Gastrocnemius medialis (tissue), 4 donors: ENCODE measurements around the gene NRG2. TPM values are rescaled to one million over a fixed set of nuclear protein-coding genes. Genes with fewer than 3 reads are reported as not detected.
A peak's percentile ranks its signal among the peaks of the same experiment; 100 is the strongest.

Source experiments
- ATAC-seq, 2 donors: fragments of 150-250 bp; one replicate each; pipeline ENCODE4 v1.9.1; 2016
- DNase-seq, 2 donors: peaks; one replicate each; pipeline ENCODE4 v3.0.0-alpha.2; 2019
- H3K27ac ChIP-seq, 4 donors: fragments of 200-600 bp; sonication (generic); 1 replicate in 1 of 4; 2 replicates in 3 of 4; pipeline ENCODE4 v1.5.1; 2016 to 2018; ENCODE audit warnings: mild to moderate bottlenecking in 2 of 4, moderate library complexity in 1 of 4
- H3K27me3 ChIP-seq, 3 donors: fragments of 200-600 bp; sonication (generic) in 2 of 3; 1 replicate in 1 of 3; 2 replicates in 2 of 3; pipeline versions ENCODE4 v1.5.1 to v1.6.0; 2016 to 2019; ENCODE audit warnings: mild to moderate bottlenecking in 1 of 3, moderate library complexity in 1 of 3
- H3K36me3 ChIP-seq, 2 donors: fragments of 200-600 bp; sonication (generic) in 1 of 2; one replicate each; pipeline ENCODE4 v1.5.1; 2017 to 2018
- H3K4me1 ChIP-seq, 2 donors: fragments of 200-600 bp; sonication (generic) in 1 of 2; one replicate each; pipeline ENCODE4 v1.5.1; 2016 to 2017; ENCODE audit warnings: mild to moderate bottlenecking in 2 of 2
- H3K4me3 ChIP-seq, 4 donors: fragments of 200-600 bp; sonication (generic) in 3 of 4; 1 replicate in 1 of 4; 2 replicates in 3 of 4; pipeline ENCODE4 v1.5.1; 2016 to 2019; ENCODE audit warnings: mild to moderate bottlenecking in 2 of 4
- H3K9me3 ChIP-seq, 3 donors: fragments of 200-600 bp; sonication (generic) in 2 of 3; 1 replicate in 1 of 3; 2 replicates in 2 of 3; pipeline ENCODE4 v1.5.1; 2016 to 2019
- POLR2A ChIP-seq, 2 donors: fragments of 450-650 bp; IDR thresholded peaks; one replicate each; pipeline ENCODE4 v1.6.1; 2017; ENCODE audit warnings: antibody characterized with exemption in 2 of 2, mild to moderate bottlenecking in 2 of 2, moderate library complexity in 2 of 2
- in situ Hi-C, 4 donors: fragments of 200-750 bp; cut with MboI; loops; one replicate each; pipeline versions ENCODE4 v1.15.0 to v1.8.0; 2017; ENCODE audit warnings: low sequenced_read_pairs in 4 of 4
- intact Hi-C: fragments of 100-400 bp; cut with DNase I; formaldehyde crosslinking; loops from one replicate; pipeline ENCODE4 v1.15.1; 2023; ENCODE audit warnings: low total_unique reads
- total RNA-seq, 4 donors: library from RNA; depleted of rRNA; stranded (reverse); fragments of >200 nt; gene quantifications; one replicate each; pipeline versions ENCODE4 v1.1.0 to v1.2.3, GENCODE V29; 2016
- TF ChIP-seq, protein P1 (sequence below), 5 experiments: fragments of 450-650 bp in 3 of 5; fragments of 200-600 bp in 2 of 5; sonication (generic) in 2 of 5; IDR thresholded peaks in 4 of 5; conservative IDR thresholded peaks in 1 of 5; 1 replicate in 4 of 5; 2 replicates in 1 of 5; pipeline ENCODE4 v1.5.1; 2016 to 2019; ENCODE audit warnings: antibody characterized with exemption in 5 of 5, mild to moderate bottlenecking in 3 of 5, moderate library complexity in 3 of 5

The NRG2 gene
- total RNA-seq, 4 donors from 2014 or later = 10.3 to 28.8 (median 20.0) TPM

DNA sequence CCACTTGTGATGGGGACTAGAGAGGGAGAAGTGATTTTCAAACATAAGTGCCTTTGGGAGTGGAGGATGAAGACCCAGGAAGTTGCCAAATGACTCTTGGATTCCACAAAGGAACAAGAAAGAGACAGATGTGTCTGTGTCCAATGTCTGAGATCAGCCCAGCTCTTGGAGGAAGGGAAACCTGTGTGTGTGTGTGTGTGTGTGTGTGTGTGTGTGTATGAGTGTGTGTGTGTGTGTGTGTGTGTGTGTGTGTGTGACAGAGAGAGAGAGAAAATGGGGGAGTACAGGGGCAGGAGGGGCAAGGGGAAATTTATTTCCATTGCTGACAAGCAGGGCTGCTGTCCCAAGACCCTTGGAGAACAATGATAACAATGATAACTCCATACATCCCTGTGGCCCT is 175.5 kb downstream of the NRG2 start:
- no peak for TF ChIP-seq POLR2A (IDR thresholded peaks at IDR 0.05)
- TF ChIP-seq, protein P1, sequence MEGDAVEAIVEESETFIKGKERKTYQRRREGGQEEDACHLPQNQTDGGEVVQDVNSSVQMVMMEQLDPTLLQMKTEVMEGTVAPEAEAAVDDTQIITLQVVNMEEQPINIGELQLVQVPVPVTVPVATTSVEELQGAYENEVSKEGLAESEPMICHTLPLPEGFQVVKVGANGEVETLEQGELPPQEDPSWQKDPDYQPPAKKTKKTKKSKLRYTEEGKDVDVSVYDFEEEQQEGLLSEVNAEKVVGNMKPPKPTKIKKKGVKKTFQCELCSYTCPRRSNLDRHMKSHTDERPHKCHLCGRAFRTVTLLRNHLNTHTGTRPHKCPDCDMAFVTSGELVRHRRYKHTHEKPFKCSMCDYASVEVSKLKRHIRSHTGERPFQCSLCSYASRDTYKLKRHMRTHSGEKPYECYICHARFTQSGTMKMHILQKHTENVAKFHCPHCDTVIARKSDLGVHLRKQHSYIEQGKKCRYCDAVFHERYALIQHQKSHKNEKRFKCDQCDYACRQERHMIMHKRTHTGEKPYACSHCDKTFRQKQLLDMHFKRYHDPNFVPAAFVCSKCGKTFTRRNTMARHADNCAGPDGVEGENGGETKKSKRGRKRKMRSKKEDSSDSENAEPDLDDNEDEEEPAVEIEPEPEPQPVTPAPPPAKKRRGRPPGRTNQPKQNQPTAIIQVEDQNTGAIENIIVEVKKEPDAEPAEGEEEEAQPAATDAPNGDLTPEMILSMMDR (IDR thresholded peaks at IDR 0.05 in 4 of 5, conservative IDR thresholded peaks at IDR 0.05 in 1 of 5) = no peak
- intact Hi-C loops = no loop called here
- no peak overlapping the region for H3K27ac ChIP-seq
- no peaks in the 10 kb centered on the region for H3K36me3 ChIP-seq
- H3K4me3 ChIP-seq = no peak overlapping the region
- H3K4me1 ChIP-seq = peaks cover 9 to 13% of the 10 kb centered on the region in 2 donors
- H3K9me3 ChIP-seq = no peaks in the 10 kb centered on the region
- no peaks in the 10 kb centered on the region for H3K27me3 ChIP-seq
- ATAC-seq = no peak
- DNase-seq = no peak
- in situ Hi-C loops = loop anchor here in 1 of 4 donors (25.0 kb wide), 1 partner anchor 95 kb away; no protein-coding TSS in a partner anchor

DNA sequence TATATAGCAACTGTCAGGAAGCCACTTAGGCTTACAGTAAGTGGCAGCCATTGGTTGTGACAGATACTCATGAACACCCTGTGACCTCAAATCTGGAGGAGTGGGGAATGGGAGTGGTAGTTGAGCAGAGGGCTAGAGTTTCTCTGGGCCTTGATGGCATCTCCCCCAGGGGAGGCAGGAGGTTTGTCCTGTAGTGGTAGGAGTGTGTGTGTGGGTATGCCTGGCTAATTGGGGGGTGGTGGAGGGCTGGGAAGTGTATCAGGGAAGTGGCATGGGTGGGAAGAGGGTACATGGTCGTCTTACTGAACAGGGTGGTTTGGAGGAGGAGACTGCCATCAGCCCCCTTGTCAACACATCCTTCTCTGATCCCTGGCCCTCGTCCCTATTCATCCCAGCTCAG is 176.0 kb downstream of the NRG2 start:
- Histone ChIP-seq H3K4me1 (peaks cover 9 to 13% of the 10 kb centered on the region in 2 donors), H3K27me3 (no peaks in the 10 kb centered on the region), H3K9me3 (no peaks in the 10 kb centered on the region), H3K4me3 (no peak overlapping the region), H3K27ac (no peak overlapping the region), H3K36me3 (no peaks in the 10 kb centered on the region)
- TF ChIP-seq, protein P1 (IDR thresholded peaks at IDR 0.05 in 4 of 5, conservative IDR thresholded peaks at IDR 0.05 in 1 of 5) = no peak
- TF ChIP-seq POLR2A (IDR thresholded peaks at IDR 0.05) = no peak
- DNase-seq = no peak
- no peak for ATAC-seq
- intact Hi-C loops (no loop called here), in situ Hi-C loops (loop anchor here in 1 of 4 donors (25.0 kb wide), 1 partner anchor 95 kb away; no protein-coding TSS in a partner anchor)

DNA sequence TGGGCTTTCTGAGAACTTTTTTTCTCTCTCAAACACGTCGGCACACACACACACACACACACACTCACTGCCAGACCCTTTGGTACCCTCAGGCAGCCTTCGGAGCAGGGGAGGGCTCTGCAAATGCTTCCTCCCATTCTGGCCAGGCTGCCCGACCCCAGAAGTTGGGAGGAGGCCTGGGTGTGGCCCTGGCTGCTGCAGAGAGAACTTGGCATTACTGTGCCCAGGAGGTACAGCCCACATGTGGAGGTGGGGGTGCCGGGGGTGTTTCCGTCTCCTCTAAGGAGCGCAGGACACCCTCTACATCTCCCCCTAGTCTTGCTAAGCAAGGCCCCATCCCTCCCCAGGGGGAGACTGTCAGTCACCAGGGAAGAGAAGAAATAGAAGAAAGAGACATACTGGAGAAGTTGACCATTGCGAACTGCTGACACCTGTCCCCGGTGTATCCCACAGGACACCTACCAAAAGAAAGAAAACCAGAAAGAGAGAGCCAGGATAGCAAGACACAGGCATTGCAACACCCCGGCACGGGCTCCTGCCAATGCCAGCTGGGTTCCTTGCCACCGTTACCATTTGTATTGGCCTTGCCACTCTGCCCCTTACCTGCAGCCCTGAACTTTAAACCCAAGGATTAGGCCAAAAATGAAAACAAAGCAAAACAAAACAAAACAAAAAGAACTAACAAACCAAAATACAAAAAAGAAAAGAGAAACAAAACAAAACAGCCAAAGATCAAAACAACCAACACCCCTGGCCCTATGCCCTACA is 178.2 kb downstream of the NRG2 start:
- in situ Hi-C loops (loop anchor here in 3 of 4 donors (5.0 to 25.0 kb wide), 2 partner anchors 78 to 97 kb away; no protein-coding TSS in a partner anchor), intact Hi-C loops (loop anchor here (1.0 to 5.0 kb wide), 2 partner anchors 77 to 102 kb away; no protein-coding TSS in a partner anchor)
- no peaks in the 10 kb centered on the region for H3K36me3 ChIP-seq
- H3K4me1 ChIP-seq = peaks cover 9 to 13% of the 10 kb centered on the region in 2 donors
- peak overlapping the region in 1 of 4 donors; percentile 31 for H3K27ac ChIP-seq
- DNase-seq (no peak), ATAC-seq (no peak)
- H3K27me3 ChIP-seq = no peaks in the 10 kb centered on the region
- no peak for TF ChIP-seq POLR2A (IDR thresholded peaks at IDR 0.05)
- TF ChIP-seq, protein P1 (IDR thresholded peaks at IDR 0.05 in 4 of 5, conservative IDR thresholded peaks at IDR 0.05 in 1 of 5) = no peak
- no peak overlapping the region for H3K4me3 ChIP-seq
- H3K9me3 ChIP-seq = no peaks in the 10 kb centered on the region

DNA sequence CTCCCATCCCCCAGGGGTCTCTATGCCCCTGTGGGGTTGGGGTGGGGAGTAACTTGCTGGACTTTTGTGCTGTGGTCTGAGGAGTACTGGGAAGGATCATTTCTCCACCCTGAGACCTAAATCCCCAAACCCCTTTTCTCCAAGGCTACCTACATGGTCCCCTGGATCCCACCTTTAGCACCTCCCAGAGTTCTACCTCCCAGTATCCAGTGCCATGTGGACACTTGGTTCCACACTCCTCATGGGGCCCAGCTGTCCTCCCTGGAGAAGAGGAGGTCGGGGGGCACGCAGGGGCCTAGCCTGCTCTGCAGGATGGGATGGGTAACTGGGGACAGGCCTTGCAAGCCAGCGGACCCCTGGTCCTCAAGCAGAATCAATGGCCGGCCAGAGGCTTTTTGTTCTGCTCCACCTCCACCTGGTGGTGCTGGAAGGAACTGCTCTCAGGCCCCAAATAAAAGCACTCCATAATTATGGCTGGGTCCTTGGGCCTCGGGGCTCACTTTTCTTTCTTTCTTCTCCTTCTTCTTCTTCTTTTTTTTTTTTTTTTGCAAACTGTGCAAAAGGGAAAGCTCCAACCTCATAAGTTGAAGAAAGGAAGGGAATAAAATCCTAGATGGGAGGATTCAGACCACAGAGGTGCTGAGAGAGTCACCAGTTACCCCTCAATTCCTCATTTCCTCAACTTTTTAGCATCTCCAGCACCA is 179.1 kb downstream of the NRG2 start:
- intact Hi-C loops = loop anchor here (1.0 to 5.0 kb wide), 2 partner anchors 76 to 103 kb away; no protein-coding TSS in a partner anchor
- no peak for TF ChIP-seq POLR2A (IDR thresholded peaks at IDR 0.05)
- TF ChIP-seq, protein P1 (IDR thresholded peaks at IDR 0.05 in 4 of 5, conservative IDR thresholded peaks at IDR 0.05 in 1 of 5) = peak; percentile 70 to 84 (median 83)
- ATAC-seq (peak; percentile 72 to 73), DNase-seq (peak in 1 of 2 donors; percentile 52)
- H3K27me3 ChIP-seq = no peaks in the 10 kb centered on the region
- peak overlapping the region in 2 of 4 donors; percentile 29 to 47 for H3K27ac ChIP-seq
- peaks cover 9 to 13% of the 10 kb centered on the region in 2 donors for H3K4me1 ChIP-seq
- no peaks in the 10 kb centered on the region for H3K9me3 ChIP-seq
- in situ Hi-C loops = loop anchor here in 3 of 4 donors (5.0 to 25.0 kb wide), 2 partner anchors 77 to 98 kb away; no protein-coding TSS in a partner anchor
- no peaks in the 10 kb centered on the region for H3K36me3 ChIP-seq
- H3K4me3 ChIP-seq = no peak overlapping the region
